Loucy (cell line): ENCODE data around the gene TRPM3.

Experiments
- CTCF ChIP-seq: fragments of 200-600 bp; sonication (generic); conservative IDR thresholded peaks from 2 replicates; pipeline ENCODE4 v1.5.1; 2014; ENCODE audit warnings: mild to moderate bottlenecking, antibody characterized with exemption, low read length
- EZH2phosphoT487 ChIP-seq: fragments of 200-600 bp; IDR thresholded peaks from 2 replicates; pipeline ENCODE4 v1.6.1; 2018; ENCODE audit warnings: antibody characterized with exemption, mild to moderate bottlenecking, moderate library complexity, borderline replicate concordance

- TF ChIP-seq CTCF (no peak), EZH2phosphoT487 (no peak)
These were observed 587.9 kb downstream of the TRPM3 start for GRCh38 chr9:70533492-70533891.
